ENCODE data around the gene ZC3H12A.

DNA sequence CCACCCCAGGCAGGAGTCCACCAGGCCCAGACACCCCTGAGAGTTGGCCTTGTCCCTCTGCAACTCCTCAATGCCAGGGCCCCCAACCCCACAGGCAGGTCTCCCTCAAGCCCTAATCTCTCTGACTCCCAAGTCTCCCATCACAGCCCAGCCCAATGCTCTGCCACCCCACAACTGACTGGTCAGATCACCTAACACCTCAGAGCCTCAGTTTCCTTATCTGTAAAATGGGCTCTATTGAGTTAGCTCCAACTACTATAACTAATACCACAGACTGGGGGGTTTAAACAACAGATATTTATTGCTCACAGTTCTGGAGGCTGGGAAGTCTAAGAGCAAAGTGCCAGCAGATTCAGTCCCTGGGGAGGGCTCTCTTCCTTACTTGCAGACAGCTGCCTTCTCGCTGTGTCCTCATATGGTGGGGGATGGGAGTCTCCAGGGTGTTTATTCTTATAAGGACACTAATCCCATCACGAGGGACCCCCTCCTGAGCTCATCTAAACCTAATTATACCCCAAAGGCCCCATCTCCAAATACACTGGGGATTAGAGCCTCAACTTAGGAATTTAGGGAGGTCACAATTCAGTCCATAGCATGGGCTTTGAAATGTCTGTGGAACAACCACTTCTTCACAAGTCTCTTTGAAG lies 34.9 kb upstream of the ZC3H12A start:
- TF ChIP-seq, protein P1, sequence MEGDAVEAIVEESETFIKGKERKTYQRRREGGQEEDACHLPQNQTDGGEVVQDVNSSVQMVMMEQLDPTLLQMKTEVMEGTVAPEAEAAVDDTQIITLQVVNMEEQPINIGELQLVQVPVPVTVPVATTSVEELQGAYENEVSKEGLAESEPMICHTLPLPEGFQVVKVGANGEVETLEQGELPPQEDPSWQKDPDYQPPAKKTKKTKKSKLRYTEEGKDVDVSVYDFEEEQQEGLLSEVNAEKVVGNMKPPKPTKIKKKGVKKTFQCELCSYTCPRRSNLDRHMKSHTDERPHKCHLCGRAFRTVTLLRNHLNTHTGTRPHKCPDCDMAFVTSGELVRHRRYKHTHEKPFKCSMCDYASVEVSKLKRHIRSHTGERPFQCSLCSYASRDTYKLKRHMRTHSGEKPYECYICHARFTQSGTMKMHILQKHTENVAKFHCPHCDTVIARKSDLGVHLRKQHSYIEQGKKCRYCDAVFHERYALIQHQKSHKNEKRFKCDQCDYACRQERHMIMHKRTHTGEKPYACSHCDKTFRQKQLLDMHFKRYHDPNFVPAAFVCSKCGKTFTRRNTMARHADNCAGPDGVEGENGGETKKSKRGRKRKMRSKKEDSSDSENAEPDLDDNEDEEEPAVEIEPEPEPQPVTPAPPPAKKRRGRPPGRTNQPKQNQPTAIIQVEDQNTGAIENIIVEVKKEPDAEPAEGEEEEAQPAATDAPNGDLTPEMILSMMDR (IDR thresholded peaks at IDR 0.05) = no peak
- no peak for TF ChIP-seq POLR2A (IDR thresholded peaks at IDR 0.05)
